Measurements from ENCODE around the gene AFF1.

The AFF1 gene

GRCh38 chr4:87151730-87152129, 216.9 kb downstream of the AFF1 start:
- DNase-seq (ENCODE audit: low spot score) = no peak

DNA sequence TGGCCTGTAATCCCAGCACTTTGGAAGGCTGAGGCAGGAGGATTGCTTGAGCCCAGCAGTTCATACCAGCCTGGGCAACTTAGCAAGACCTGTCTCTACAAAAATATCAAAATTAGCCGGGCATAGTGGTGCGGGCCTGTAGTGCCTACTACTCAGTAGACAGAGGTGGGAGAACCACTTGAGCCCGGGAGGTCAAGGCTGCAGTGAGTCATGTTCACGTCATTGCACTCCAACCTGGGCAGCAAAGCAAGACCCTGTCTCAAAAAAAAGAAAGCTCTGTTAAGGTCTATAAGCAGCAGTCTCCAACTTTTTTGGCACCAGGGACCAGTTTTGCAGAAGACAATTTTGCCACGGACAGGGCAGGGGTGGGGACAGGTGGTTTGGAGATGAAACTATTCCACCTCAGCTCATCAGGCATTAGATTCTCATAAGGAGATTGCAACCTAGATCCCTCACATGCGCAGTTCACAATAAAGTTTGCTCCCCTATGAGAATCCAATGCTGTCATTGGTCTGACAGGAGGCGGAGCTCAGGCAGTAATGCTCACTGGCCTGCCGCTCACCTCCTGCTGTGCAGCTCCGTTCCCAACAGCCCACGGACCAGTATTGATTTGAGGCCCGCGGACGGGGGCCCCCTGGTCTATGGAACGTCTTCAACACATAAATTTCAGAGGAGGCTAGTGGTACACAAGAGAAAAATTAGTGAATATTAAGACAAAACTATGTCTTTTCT, 217.7 kb downstream of the AFF1 start:
- DNase-seq (ENCODE audit: low spot score) = no peak

- DNase-seq (ENCODE audit: low spot score) = no peak
Measured at GRCh38 chr4:87153078-87153870, 218.5 kb downstream of the AFF1 start.

- DNase-seq (ENCODE audit: low spot score) = no peak
Measured at GRCh38 chr4:87165892-87166291, 231.1 kb downstream of the AFF1 start.

- DNase-seq (ENCODE audit: low spot score) = no peak
Measured at GRCh38 chr4:87166296-87166854, 231.6 kb downstream of the AFF1 start.

- DNase-seq (ENCODE audit: low spot score) = no peak
Measured at GRCh38 chr4:87171944-87172343, 237.1 kb downstream of the AFF1 start.

GRCh38 chr4:87174672-87175071, 239.9 kb downstream of the AFF1 start:
- no peak for DNase-seq (ENCODE audit: low spot score)

DNA sequence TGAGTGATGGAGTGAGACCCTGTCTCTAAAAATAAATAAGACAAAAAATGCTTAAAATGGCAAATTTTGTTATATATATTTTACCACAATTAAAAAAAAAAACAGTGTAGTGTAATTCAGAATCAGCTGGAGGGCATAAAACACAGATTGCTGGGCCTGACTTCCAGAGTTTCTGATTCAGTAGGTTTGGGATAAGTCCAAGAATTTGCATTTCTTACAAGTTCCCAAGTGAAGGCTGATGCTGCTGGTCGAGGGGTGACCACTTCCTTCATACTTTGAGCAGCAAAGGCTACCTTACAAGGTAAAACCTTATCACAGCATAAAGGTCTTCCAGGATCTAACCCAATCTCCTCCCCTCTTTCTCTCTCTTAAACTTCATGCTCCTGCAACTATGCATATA, 244.9 kb downstream of the AFF1 start:
- no peak for DNase-seq (ENCODE audit: low spot score)

DNA sequence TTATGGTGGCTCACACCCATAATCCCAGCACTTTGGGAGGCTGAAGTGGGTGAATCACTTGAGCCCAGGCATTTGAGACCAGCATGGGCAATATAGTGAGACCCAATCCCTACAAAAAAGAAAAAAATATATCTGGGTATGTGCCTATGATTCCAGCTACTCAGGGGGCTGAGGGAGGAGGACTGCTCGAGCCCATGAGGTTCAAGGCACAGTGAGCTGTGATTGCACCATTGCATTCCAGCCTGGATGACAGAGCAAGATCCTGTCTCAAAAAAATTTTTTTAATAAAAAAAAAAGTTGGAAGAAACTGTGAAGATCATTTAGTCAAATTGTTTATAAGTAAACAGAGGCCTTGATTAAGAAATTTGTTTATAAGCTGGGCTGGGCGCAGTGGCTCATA, 246.0 kb downstream of the AFF1 start:
- no peak for DNase-seq (ENCODE audit: low spot score)

DNA sequence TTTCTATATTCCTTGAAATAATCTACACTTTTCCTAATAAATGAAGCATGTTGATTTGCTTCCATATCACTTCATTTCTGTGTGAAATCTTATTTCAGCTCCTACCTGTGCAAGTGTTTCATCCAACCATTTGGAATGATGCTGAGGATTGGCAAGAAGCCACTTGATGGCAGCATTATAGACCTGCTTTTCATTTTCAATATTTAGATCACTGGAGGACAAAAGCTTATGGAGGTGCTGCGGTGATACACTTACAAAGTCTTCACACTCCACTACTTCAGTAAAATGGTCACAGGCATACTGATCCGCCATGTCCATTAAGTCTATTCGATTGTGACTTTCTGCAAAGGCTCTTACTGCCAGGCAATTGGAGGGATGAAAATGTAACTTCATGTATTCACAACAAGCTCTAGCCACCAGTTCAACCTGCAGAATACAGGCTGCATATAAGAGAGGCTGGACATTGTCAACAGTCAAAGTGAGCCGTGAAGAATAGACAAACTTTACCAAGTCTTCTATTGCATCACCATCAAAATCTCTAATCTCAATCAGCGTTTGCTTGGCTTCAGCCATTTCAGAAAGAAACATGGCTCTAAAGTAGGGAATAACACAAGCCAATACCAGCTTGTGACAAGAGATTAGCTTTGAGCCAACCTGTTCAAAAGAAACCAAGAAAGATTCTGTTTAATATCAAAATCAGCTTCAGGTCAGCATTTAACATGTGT, 250.5 kb downstream of the AFF1 start:
- no peak for DNase-seq (ENCODE audit: low spot score)

DNA sequence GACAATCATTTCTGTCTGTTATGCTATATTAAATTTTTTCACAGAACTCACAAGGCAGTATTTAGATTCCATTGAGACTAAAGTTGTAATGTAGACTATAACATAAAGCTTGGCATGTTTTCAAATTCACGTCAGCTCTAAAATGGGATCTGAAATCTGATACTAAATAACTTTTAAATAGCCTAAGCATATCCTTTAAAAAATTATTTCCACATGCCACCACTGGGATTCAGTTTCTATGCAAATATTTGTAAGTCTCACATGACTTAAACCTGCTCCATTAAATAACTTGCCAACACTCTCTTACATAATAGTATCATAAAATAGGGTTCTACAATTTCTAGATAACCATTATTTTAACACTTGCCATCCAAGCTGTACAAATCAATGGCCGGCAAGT, 253.2 kb downstream of the AFF1 start:
- no peak for DNase-seq (ENCODE audit: low spot score)

DNA sequence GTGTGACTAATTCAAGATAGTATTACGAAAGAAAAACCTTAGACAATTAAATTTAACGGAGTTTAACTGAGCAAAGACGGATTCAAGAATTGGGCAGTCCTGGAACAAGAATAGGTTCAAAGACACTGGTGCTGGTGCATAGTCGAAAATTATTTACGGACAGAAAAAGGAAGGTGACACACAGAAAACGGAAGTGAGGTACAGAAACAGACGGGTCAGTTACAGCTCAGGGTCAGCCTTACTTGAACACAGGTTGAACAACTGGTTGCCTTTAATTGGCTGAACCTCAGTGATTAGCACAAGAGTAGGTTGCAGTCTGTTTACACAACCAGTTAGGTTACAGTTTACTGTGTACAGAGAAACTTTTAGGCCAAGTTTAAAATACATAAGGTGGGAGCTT, 254.1 kb downstream of the AFF1 start:
- DNase-seq (ENCODE audit: low spot score) = no peak
